Esophagus muscularis mucosa (tissue), 4 donors: Measurements from ENCODE around the gene GNG12.

Experiments used
- CTCF ChIP-seq, 3 experiments: fragments of 200-600 bp in 2 of 3; fragments of 450-650 bp in 1 of 3; sonication (generic) in 2 of 3; IDR thresholded peaks; one replicate each; pipeline ENCODE4 v1.5.1; 2017 to 2019; ENCODE audit warnings: antibody characterized with exemption in 3 of 3, mild to moderate bottlenecking in 2 of 3, moderate library complexity in 1 of 3
- EP300 ChIP-seq: sonication (generic); formaldehyde crosslinking; IDR thresholded peaks from one replicate; pipeline ENCODE4 v1.6.1; 2017; ENCODE audit warnings: antibody characterized with exemption
- POLR2A ChIP-seq: fragments of 450-650 bp; IDR thresholded peaks from one replicate; pipeline ENCODE4 v1.6.1; 2017; ENCODE audit warnings: antibody characterized with exemption, moderate library complexity, mild to moderate bottlenecking, low read depth
- POLR2AphosphoS5 ChIP-seq, 2 donors: sonication (generic); formaldehyde crosslinking; IDR thresholded peaks; one replicate each; pipeline ENCODE4 v1.6.1; 2017; ENCODE audit warnings: antibody characterized with exemption in 2 of 2

GRCh38 chr1:67674260-67675011, 158.8 kb downstream of the GNG12 start:
- no peak for TF ChIP-seq CTCF (IDR thresholded peaks at IDR 0.05)
- TF ChIP-seq POLR2AphosphoS5 (IDR thresholded peaks at IDR 0.05) = peak in 1 of 2 donors; percentile 27
- no peak for TF ChIP-seq POLR2A
- no peak for TF ChIP-seq EP300
